Measurements from ENCODE around the gene WNK1.

- no peak for TF ChIP-seq CTCF (IDR thresholded peaks at IDR 0.05; ENCODE audit: control extremely low read depth in 1 of 3, insufficient read depth in 1 of 3, low read depth in 1 of 3, low read length in 3 of 3)
- no peak for TF ChIP-seq SAP30 (IDR thresholded peaks at IDR 0.05; ENCODE audit: insufficient read depth, insufficient replicate concordance, low read length)
- TF ChIP-seq CHD1 (IDR thresholded peaks at IDR 0.05; ENCODE audit: low read depth, low read length) = no peak
- no peak for TF ChIP-seq E2F6 (IDR thresholded peaks at IDR 0.05)
- TF ChIP-seq EZH2 (IDR thresholded peaks at IDR 0.05; ENCODE audit: low read depth, low read length, severe bottlenecking) = no peak
- no peak for TF ChIP-seq TBP (IDR thresholded peaks at IDR 0.05; ENCODE audit: low read depth, low read length)
- TF ChIP-seq ASH2L (IDR thresholded peaks at IDR 0.05; ENCODE audit: low read length) = no peak
- TF ChIP-seq CEBPB (IDR thresholded peaks at IDR 0.05; ENCODE audit: low read depth, low read length) = no peak
- TF ChIP-seq TEAD4 (IDR thresholded peaks at IDR 0.05; ENCODE audit: low read depth, low read length) = no peak
Measured at GRCh38 chr12:837548-837947, 85.2 kb downstream of the WNK1 start.

Measured in H1 (cell line).